Measurements from ENCODE around the gene CBX1. TPM values are rescaled to one million over a fixed set of nuclear protein-coding genes. Genes with fewer than 3 reads are reported as not detected.

Gene CBX1
- 8.1 TPM for total RNA-seq

- no peaks in the 10 kb centered on the region for H3K9me3 ChIP-seq (ENCODE audit: low read depth, low read length)
- H3K4me1 ChIP-seq (ENCODE audit: insufficient read depth, low read length) = peaks cover 54% of the 10 kb centered on the region
- H3K27me3 ChIP-seq (ENCODE audit: insufficient read depth, low read length) = no peaks in the 10 kb centered on the region
- H3K4me3 ChIP-seq (ENCODE audit: low read length) = peak within 1 kb of the TSS; percentile 72
Observed at GRCh38 chr17:48101012-48101720, at the start of gene CBX1. Gene CBX1, minus strand, starts transcription at chr17:48101478. Its CDS starts 24,474 bp downstream, at chr17:48077004.

GRCh38 chr17:48150597-48151001, 49.3 kb upstream of the CBX1 start:
- Histone ChIP-seq H3K9me3 (ENCODE audit: low read depth, low read length) (no peaks in the 10 kb centered on the region), H3K4me1 (ENCODE audit: insufficient read depth, low read length) (no peaks in the 10 kb centered on the region), H3K27me3 (ENCODE audit: insufficient read depth, low read length) (peaks cover 3% of the 10 kb centered on the region), H3K4me3 (ENCODE audit: low read length) (no peak overlapping the region)

DNA sequence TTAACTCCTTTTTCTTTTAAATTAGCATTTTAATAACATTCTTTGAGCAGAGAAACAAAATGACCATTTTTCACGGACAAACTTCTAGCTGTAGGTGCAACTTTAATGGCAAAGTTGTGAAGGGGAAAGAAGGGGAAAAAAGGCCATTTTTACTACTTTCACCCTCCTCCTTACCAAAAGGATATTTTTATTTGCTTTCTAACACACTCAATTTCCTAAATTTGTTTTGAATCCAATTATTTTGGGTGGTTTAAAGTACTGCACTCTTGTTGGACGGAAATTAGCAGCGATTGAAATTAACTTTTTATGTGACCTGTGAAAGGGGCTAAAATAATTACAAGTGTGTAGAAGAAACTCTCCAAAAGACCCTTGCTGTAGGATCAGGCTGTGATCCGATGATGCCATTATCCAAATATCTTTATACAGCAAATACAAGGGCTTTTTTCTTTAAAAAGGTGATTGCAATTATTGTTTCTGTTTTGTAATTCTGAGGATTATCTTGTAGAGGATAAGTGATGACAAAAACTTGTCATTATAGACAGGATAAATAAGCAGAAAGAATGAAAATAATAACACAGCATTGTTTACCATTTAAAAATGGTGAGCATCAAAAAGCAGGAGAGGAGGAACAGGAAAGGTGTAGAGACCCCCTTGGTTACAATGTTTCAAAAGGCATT, 48.6 kb upstream of the CBX1 start:
- H3K27me3 ChIP-seq (ENCODE audit: insufficient read depth, low read length) = peaks cover 3% of the 10 kb centered on the region
- H3K4me3 ChIP-seq (ENCODE audit: low read length) = no peak overlapping the region
- no peaks in the 10 kb centered on the region for H3K9me3 ChIP-seq (ENCODE audit: low read depth, low read length)
- H3K4me1 ChIP-seq (ENCODE audit: insufficient read depth, low read length) = no peaks in the 10 kb centered on the region

- H3K4me3 ChIP-seq (ENCODE audit: low read length) = no peak overlapping the region
Observed at GRCh38 chr17:48148854-48149786, 47.8 kb upstream of the CBX1 start.

GRCh38 chr17:48148029-48148770, 46.9 kb upstream of the CBX1 start:
- Histone ChIP-seq H3K4me3 (ENCODE audit: low read length) (no peak overlapping the region), H3K9me3 (ENCODE audit: low read depth, low read length) (no peaks in the 10 kb centered on the region), H3K4me1 (ENCODE audit: insufficient read depth, low read length) (no peaks in the 10 kb centered on the region), H3K27me3 (ENCODE audit: insufficient read depth, low read length) (peaks cover 3% of the 10 kb centered on the region)

More at GRCh38 chr17:48148854-48149786, 47.8 kb upstream of the CBX1 start:
- H3K9me3 ChIP-seq (ENCODE audit: low read depth, low read length) = no peaks in the 10 kb centered on the region
- peaks cover 3% of the 10 kb centered on the region for H3K27me3 ChIP-seq (ENCODE audit: insufficient read depth, low read length)
- no peaks in the 10 kb centered on the region for H3K4me1 ChIP-seq (ENCODE audit: insufficient read depth, low read length)

- H3K9me3 ChIP-seq (ENCODE audit: low read depth, low read length) = no peaks in the 10 kb centered on the region
- peaks cover 8% of the 10 kb centered on the region for H3K4me1 ChIP-seq (ENCODE audit: insufficient read depth, low read length)
- peaks cover 3% of the 10 kb centered on the region for H3K27me3 ChIP-seq (ENCODE audit: insufficient read depth, low read length)
- no peak overlapping the region for H3K4me3 ChIP-seq (ENCODE audit: low read length)
Observed at GRCh38 chr17:48144976-48145798, 43.9 kb upstream of the CBX1 start.

DNA sequence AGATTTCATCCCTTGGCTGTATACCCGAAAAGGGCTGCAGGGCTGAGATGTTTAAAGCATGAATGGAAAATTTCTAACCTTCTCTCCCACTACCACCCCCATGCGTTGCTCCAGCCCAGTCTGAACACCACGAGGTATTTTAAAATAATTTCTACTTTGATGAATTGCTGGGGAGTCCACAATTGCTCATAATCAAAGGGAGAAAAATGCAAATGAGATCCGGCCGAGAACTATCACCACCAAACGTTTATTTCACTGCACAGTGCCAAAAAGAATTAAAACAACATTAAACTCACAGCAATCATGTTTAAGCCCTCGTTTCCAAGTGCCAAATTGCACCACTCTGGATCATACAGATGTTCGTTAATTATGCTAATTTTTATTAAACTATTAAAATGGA, 43.0 kb upstream of the CBX1 start:
- H3K9me3 ChIP-seq (ENCODE audit: low read depth, low read length) = no peaks in the 10 kb centered on the region
- H3K4me1 ChIP-seq (ENCODE audit: insufficient read depth, low read length) = peaks cover 18% of the 10 kb centered on the region
- H3K4me3 ChIP-seq (ENCODE audit: low read length) = no peak overlapping the region
- H3K27me3 ChIP-seq (ENCODE audit: insufficient read depth, low read length) = peaks cover 3% of the 10 kb centered on the region

DNA sequence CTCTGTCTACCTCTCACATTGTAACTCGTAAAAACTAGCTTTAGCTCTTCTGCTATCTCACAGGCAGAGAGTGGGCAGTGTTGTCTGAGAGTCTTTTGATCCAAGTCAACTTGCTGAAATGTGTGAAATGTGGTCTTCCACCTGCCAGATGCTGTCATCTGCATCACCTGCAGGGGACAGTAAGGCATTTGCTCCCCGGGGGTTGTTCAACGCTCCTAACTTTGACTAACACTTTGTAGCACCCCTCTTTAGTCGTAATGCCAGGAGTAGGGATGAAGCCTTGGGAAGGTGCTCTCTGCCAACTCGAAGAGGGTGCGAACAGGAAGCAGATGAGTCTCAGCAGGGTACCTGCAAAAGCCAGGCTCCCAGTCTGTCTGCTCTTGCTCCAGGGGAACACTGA, 42.4 kb upstream of the CBX1 start:
- Histone ChIP-seq H3K4me3 (ENCODE audit: low read length) (no peak overlapping the region), H3K9me3 (ENCODE audit: low read depth, low read length) (no peaks in the 10 kb centered on the region), H3K4me1 (ENCODE audit: insufficient read depth, low read length) (peaks cover 18% of the 10 kb centered on the region), H3K27me3 (ENCODE audit: insufficient read depth, low read length) (no peaks in the 10 kb centered on the region)

DNA sequence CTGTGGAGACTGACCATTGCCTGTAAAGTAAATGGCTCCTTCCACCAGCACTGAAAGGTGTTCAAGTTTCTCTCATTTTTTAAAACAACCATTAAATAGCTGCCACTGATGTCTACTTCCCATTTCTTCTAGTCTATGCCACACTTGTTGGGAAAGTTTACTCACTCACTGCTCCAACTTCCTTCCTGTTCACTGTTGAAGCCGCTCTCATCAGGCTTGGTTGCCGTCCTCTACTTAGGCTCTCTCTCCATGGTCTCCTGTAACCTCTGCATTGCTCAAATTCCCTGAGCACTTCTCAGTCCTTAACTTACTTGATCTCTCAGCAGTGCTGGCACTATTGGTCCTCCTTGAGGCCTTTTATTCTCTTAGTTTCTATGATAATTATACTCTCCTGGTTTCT, 38.7 kb upstream of the CBX1 start:
- peaks cover 18% of the 10 kb centered on the region for H3K4me1 ChIP-seq (ENCODE audit: insufficient read depth, low read length)
- H3K4me3 ChIP-seq (ENCODE audit: low read length) = no peak overlapping the region
- no peaks in the 10 kb centered on the region for H3K9me3 ChIP-seq (ENCODE audit: low read depth, low read length)

DNA sequence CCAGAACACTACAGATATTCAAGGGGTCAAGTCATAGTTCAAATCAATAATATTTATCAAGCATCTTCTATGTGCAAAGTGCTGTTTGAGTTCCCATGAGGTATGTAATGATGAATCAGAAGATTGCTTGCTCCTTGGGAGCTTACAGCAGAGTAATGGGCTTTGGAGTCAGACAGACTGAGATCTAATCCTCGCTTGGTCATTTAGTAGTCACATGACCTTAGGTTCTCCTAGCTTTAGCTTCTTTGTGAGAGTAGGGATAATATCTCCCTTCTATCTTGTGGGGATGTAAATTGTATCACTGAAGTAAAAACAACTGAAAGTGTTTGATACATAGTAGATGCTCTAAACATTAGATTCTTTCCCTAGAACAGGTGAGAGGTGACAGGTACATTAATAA, 36.4 kb upstream of the CBX1 start:
- Histone ChIP-seq H3K27me3 (ENCODE audit: insufficient read depth, low read length) (no peaks in the 10 kb centered on the region), H3K9me3 (ENCODE audit: low read depth, low read length) (no peaks in the 10 kb centered on the region), H3K4me3 (ENCODE audit: low read length) (no peak overlapping the region), H3K4me1 (ENCODE audit: insufficient read depth, low read length) (peaks cover 18% of the 10 kb centered on the region)

More for the DNA sequence above, 38.7 kb upstream of the CBX1 start:
- no peaks in the 10 kb centered on the region for H3K27me3 ChIP-seq (ENCODE audit: insufficient read depth, low read length)

GRCh38 chr17:48134912-48135480, 33.7 kb upstream of the CBX1 start:
- no peak overlapping the region for H3K4me3 ChIP-seq (ENCODE audit: low read length)
- H3K27me3 ChIP-seq (ENCODE audit: insufficient read depth, low read length) = no peaks in the 10 kb centered on the region
- peaks cover 7% of the 10 kb centered on the region for H3K4me1 ChIP-seq (ENCODE audit: insufficient read depth, low read length)
- no peaks in the 10 kb centered on the region for H3K9me3 ChIP-seq (ENCODE audit: low read depth, low read length)

GRCh38 chr17:48132385-48132784, 31.1 kb upstream of the CBX1 start:
- Histone ChIP-seq H3K4me1 (ENCODE audit: insufficient read depth, low read length) (no peaks in the 10 kb centered on the region), H3K27me3 (ENCODE audit: insufficient read depth, low read length) (no peaks in the 10 kb centered on the region), H3K4me3 (ENCODE audit: low read length) (no peak overlapping the region), H3K9me3 (ENCODE audit: low read depth, low read length) (no peaks in the 10 kb centered on the region)

GRCh38 chr17:48131216-48131824, 30.0 kb upstream of the CBX1 start:
- H3K9me3 ChIP-seq (ENCODE audit: low read depth, low read length) = no peaks in the 10 kb centered on the region
- no peaks in the 10 kb centered on the region for H3K27me3 ChIP-seq (ENCODE audit: insufficient read depth, low read length)
- no peaks in the 10 kb centered on the region for H3K4me1 ChIP-seq (ENCODE audit: insufficient read depth, low read length)
- no peak overlapping the region for H3K4me3 ChIP-seq (ENCODE audit: low read length)

Data from mononuclear cell (primary cell).